ENCODE results near the gene CYB5D1. TPM values are rescaled to one million over a fixed set of nuclear protein-coding genes. Genes with fewer than 3 reads are reported as not detected.

CYB5D1 gene
- total and polyA plus RNA-seq, 2 of the 8 experiments (the other 6 are each of a cell fraction or from before 2014, with no cell fraction given): 11.0 to 18.0 TPM

DNA sequence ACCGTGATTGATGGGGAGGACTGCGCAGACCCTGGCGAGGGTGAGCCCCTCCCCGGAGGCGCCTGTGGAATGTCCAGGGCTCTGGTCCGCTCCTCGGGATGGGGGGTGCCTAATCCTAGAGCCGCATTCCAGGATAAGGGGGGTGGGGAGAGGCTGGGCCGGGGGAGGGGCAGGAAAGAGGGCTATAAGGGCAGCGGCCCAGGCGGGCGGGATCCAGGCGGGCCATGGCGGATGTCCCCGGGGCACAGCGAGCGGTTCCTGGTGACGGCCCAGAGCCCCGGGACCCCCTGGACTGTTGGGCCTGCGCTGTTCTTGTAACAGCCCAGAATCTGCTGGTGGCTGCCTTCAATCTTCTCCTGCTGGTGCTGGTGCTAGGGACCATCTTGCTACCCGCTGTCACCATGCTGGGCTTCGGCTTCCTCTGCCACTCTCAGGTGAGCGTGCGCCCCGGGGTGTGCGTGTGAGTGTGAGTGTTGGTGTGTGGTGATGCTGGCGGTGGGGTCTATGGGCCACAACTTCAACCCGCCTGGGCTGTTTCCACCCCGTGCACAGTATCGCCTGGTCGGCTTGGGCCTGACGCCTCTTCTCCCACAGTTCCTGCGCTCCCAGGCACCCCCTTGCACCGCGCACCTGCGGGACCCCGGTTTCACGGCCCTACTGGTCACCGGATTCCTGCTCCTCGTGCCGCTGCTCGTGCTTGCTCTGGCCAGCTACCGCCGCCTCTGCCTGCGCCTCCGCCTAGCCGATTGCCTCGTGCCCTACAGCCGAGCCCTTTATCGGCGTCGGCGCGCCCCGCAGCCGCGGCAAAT lies 2.7 kb upstream of the CYB5D1 start, which contains the start of gene TMEM88:
Gene TMEM88 (plus strand): TSS at position 216 of the 809 bp plus-strand sequence. CDS start 9 bp downstream, at position 225.
- DNase-seq (ENCODE audit: low read depth in 1 of 2, low spot score in 2 of 2) (peak in 1 of 2 experiments; percentile 66), FAIRE-seq (no peak)
- H2AK5ac ChIP-seq (ENCODE audit: low read depth, low read length): peak within 1 kb of the TSS; percentile 69; the same call in 1 of the 2 replicates
- H3K14ac ChIP-seq (ENCODE audit: insufficient read length): no peak within 1 kb of the TSS
- WGBS, 2 experiments (ENCODE audit: extremely low coverage in 1 of 2, insufficient coverage in 1 of 2, insufficient read length in 1 of 2, insufficient replicate concordance in 2 of 2, low coverage in 1 of 2, low lambda C conversion rate in 2 of 2, missing lambda C conversion rate in 1 of 2): 2% methylated on average over 44 of the region's 57 CpGs; no CpG with 5 or more reads in 1 of the 2 experiments
- peak within 1 kb of the TSS; percentile 60 for H3K18ac ChIP-seq (ENCODE audit: extremely low read depth, low read length)
- no peak within 1 kb of the TSS for H4K91ac ChIP-seq (replicated peaks; ENCODE audit: insufficient read length, low read length)
- peaks cover 32 to 53% (median 49%) of the 10 kb centered on the region in 4 experiments for H3K27me3 ChIP-seq (replicated peaks in 1 of 4; ENCODE audit: control insufficient read depth in 3 of 4, extremely low read depth in 1 of 4, insufficient read depth in 3 of 4, low read length in 3 of 4)
- peak within 1 kb of the TSS in 1 of 4 experiments; percentile 47; a peak in 2 of 7 replicates for H3K9ac ChIP-seq (replicated peaks in 1 of 4; ENCODE audit: extremely low read depth in 1 of 4, low read depth in 3 of 4, low read length in 3 of 4)
- no peak within 1 kb of the TSS for H3K56ac ChIP-seq (replicated peaks; ENCODE audit: insufficient read length, low read depth, low read length)
- H3K4me3 ChIP-seq (ENCODE audit: extremely low read depth in 1 of 4, insufficient read depth in 2 of 4, low read depth in 3 of 4, low read length in 4 of 4): peak within 1 kb of the TSS; percentile 35 to 84 (median 54)
- H3K4ac ChIP-seq (replicated peaks; ENCODE audit: insufficient read length, low read depth, low read length): peak within 1 kb of the TSS; percentile 19
- H4K20me1 ChIP-seq (replicated peaks in 1 of 2; ENCODE audit: control insufficient read depth in 1 of 2, insufficient read depth in 2 of 2, low read length in 2 of 2): peaks cover 0 to 19% of the 10 kb centered on the region in 2 experiments
- H3K23ac ChIP-seq (ENCODE audit: insufficient read length): no peak within 1 kb of the TSS
- H3K4me2 ChIP-seq (ENCODE audit: insufficient read depth in 1 of 2, low read depth in 2 of 2, low read length in 2 of 2): peak within 1 kb of the TSS; percentile 74 to 97
- peak within 1 kb of the TSS; percentile 80; the same call in 1 of the 2 replicates for H2BK20ac ChIP-seq (ENCODE audit: low read length)
- peaks cover 0 to 5% of the 10 kb centered on the region in 2 experiments; a peak in 1 of 4 replicates for H3K79me2 ChIP-seq (ENCODE audit: control insufficient read depth in 1 of 2, insufficient read depth in 2 of 2, low read length in 2 of 2)
- ChIA-PET CTCF (ENCODE audit: partially characterized antibody) (interaction anchor here (1.4 to 2.7 kb wide), 2 partner anchors 10 to 22 kb away, joined by 4 to 7 read pairs; no protein-coding TSS in a partner anchor), POLR2A (ENCODE audit: partially characterized antibody) (interaction anchor here (1.1 to 3.1 kb wide), 5 partner anchors 10 to 133 kb away, joined by 4 to 34 read pairs (median 20); partner anchors contain the start of gene KDM6B)
- no peak within 1 kb of the TSS; the same call in 1 of the 2 replicates for H2BK5ac ChIP-seq (ENCODE audit: low read depth, low read length)
- H3K27ac ChIP-seq (ENCODE audit: low read depth, low read length): no peak within 1 kb of the TSS
- peak within 1 kb of the TSS; percentile 17; the same call in 1 of the 2 replicates for H4K8ac ChIP-seq (ENCODE audit: extremely low read depth, insufficient read depth, low read length)
- H2BK15ac ChIP-seq (ENCODE audit: low read length): peak within 1 kb of the TSS; percentile 29; the same call in 1 of the 2 replicates
- peaks cover 0 to 40% (median 33%) of the 10 kb centered on the region in 4 experiments; a peak in 6 of 7 replicates for H3K4me1 ChIP-seq (replicated peaks in 1 of 4; ENCODE audit: control insufficient read depth in 3 of 4, insufficient read depth in 4 of 4, low read length in 3 of 4)
- no peaks in the 10 kb centered on the region for H3K9me3 ChIP-seq (ENCODE audit: insufficient read depth in 2 of 2, low read depth in 1 of 2, low read length in 1 of 2)
- H4K5ac ChIP-seq (ENCODE audit: insufficient read length, low read depth, low read length): no peak within 1 kb of the TSS
- no peak within 1 kb of the TSS for H2BK120ac ChIP-seq (replicated peaks; ENCODE audit: low read depth, low read length)
- no peaks in the 10 kb centered on the region for H3K79me1 ChIP-seq (ENCODE audit: low read depth, low read length)
- peaks cover 0 to 4% (median 0%) of the 10 kb centered on the region in 4 experiments; a peak in 2 of 8 replicates for H3K36me3 ChIP-seq (ENCODE audit: control insufficient read depth in 2 of 4, insufficient read depth in 4 of 4, low read length in 3 of 4)
- H2BK12ac ChIP-seq (ENCODE audit: low read depth, low read length): peak within 1 kb of the TSS; percentile 92; the same call in 1 of the 2 replicates
- peaks cover 26% of the 10 kb centered on the region for H3K23me2 ChIP-seq (ENCODE audit: low read depth, low read length)
- H2AFZ ChIP-seq (ENCODE audit: low read length): no peak within 1 kb of the TSS
- TF ChIP-seq SIN3A (conservative IDR thresholded peaks at IDR 0.05 in 1 of 2, IDR thresholded peaks at IDR 0.05 in 1 of 2; ENCODE audit: low read depth in 1 of 2, low read length in 2 of 2): no peak
- TF ChIP-seq BCL11A (IDR thresholded peaks at IDR 0.05; ENCODE audit: low read depth in 2 of 2, low read length in 2 of 2): no peak
- TF ChIP-seq TEAD4 (IDR thresholded peaks at IDR 0.05; ENCODE audit: low read depth, low read length): peak; percentile 91
- TF ChIP-seq KDM5A (IDR thresholded peaks at IDR 0.05; ENCODE audit: low read length): no peak
- peak; percentile 66; the same call in 1 of the 2 replicates for TF ChIP-seq SUZ12 (IDR thresholded peaks at IDR 0.05; ENCODE audit: low read length)
- no peak for TF ChIP-seq POU5F1 (IDR thresholded peaks at IDR 0.05; ENCODE audit: low read depth, low read length)
- no peak for TF ChIP-seq CBX5 (IDR thresholded peaks at IDR 0.05; ENCODE audit: low read depth, low read length)
- TF ChIP-seq POLR2AphosphoS5 (IDR thresholded peaks at IDR 0.05; ENCODE audit: low read depth, low read length): no peak
- no peak for TF ChIP-seq KDM1A (IDR thresholded peaks at IDR 0.05; ENCODE audit: borderline replicate concordance, low read length)
- TF ChIP-seq CHD2 (IDR thresholded peaks at IDR 0.05; ENCODE audit: low read length): no peak
- TF ChIP-seq RXRA (IDR thresholded peaks at IDR 0.05; ENCODE audit: insufficient read depth, low read depth, low read length): no peak

Data from H1 (cell line).